CD4-positive, alpha-beta T cell treated with Interleukin-17A for 4 hours (primary cell): Measurements from ENCODE around the gene NUS1.
"Not testable (repeated sequence)": the region's sequence is repeated elsewhere in the genome, so short reads cannot be mapped to it uniquely, and the experiment has no call there.

Experiments used
- DNase-seq: peaks from one replicate; pipeline ENCODE4 v3.0.0-alpha.2; 2020; ENCODE audit warnings: mixed read lengths

Gene NUS1

DNA sequence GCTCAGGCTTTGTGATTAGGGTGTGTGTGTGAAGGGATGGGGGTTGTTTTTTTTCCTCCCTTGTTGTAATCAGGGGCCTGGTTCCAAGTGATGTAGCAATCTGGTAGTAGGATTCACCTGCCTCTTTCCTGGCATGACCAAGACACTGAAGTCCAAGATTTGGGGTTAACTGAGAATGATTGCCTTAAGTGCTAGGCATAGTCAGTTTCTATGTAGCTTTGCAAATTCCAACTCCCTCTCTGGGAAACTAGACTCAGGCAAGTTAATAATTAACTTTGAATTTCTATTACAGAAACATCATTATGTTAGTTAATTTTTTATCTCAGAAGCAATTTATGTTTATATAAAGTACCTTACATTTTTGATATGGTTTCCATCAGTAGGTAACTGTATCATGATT is 43.6 kb downstream of the NUS1 start:
- DNase-seq: no peak

DNA sequence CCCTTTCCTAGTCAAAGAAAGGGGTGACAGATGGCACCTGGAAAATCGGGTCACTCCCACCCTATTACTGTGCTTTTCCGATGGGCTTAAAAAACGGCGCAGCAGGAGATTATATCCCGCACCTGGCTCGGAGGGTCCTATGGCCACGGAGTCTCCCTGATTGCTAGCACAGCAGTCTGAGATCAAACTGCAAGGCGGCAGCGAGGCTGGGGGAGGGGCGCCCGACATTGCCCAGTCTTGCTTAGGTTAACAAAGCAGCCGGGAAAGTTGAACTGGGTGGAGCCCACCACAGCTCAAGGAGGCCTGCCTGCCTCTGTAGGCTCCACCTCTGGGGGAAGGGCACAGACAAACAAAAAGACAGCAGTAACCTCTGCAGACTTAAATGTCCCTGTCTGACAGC is 46.3 kb downstream of the NUS1 start:
- DNase-seq: not testable (repeated sequence)

DNA sequence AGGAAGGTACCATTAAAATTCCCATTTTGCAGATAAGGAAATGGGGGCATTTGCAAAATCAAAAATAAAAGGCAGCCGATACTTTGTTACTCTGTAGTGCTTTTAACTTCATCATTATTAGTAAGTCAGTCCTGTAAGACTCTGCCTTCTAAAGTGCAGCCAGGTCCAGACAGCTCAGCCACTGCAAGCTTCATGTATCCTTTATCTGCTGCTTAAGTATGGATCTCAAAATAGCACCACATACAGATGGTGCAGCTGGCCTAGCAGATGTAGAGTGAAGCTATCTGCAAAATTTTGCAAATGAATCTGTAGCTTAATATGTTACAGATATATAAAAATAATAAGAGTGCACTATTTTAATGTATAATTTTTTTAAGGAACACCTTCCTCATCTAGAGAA is 53.4 kb downstream of the NUS1 start:
- no peak for DNase-seq

DNA sequence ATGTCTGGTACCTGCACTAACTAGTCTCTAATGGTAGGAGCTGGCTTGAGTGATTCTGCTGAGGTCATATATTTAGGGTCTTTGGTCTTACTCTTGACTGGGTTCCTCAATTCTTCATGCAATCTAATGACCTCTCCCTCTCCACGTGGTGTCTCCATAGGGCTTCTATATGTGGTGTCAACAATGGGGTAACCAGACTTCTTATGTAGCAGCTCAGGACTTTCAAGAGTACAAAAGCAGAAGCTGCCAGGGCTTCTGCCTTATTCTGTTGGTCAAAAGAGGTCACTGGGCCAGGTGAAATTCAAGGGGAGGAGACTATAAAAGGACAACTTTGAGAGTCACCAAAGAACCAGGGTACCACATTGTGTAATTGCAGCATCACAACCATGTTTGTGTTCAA is 54.3 kb downstream of the NUS1 start:
- DNase-seq: no peak

DNA sequence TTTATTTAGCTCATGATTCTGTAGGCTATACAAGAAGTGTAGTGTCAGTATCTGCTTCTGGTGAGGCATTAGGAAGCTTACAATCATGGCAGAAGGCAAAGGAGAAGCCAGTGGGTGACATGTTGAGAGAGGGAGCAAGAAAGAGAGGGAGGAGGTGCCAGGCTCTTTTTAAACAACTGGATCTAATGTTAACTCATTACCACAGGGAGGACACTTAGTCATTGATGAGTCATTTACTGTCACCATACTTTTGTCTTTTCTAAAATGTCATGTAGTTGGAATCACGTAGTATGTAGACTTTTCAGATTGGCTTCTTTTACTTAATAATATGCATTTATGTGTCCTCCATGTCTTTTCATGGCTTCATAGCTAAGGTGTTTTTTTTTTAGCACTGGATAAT is 58.1 kb downstream of the NUS1 start:
- DNase-seq: no peak

DNA sequence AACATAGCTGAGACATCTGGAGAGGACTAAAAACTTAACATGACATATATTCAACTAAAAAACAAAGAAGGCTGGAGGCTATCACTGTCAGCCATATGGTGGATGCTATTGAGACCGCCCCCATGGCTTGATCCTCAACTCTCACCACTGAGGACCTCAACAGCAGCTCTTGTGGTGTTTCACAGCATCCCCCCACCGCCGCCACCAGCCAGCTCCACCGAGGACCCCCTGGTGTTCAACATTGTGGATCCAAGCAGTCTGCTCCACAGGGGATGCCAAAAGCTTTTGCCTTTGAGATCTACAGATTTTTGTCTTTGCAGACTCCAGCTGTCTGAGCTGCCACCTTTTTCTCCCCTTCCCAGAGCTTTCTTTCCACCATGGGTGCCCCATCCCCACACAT is 64.6 kb downstream of the NUS1 start:
- DNase-seq: no peak

DNA sequence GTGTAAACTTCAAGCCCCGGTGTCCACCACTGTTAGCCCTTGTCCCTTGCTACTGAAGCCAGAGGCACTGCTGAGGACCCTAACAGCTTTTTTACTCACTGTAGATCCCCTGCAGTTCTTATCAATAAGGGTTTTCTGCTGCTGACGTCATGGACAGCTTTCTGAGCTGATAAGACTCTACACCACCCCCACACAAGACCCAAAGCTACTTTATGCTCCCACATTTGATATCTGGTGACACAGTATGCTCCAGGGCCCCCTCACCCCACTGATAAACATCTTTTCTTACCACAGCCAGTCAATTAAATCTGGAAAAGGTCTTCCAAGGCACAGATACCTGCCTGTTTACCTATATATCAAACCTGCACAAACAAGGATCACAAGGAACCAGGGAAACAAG is 65.3 kb downstream of the NUS1 start:
- DNase-seq: no peak

DNA sequence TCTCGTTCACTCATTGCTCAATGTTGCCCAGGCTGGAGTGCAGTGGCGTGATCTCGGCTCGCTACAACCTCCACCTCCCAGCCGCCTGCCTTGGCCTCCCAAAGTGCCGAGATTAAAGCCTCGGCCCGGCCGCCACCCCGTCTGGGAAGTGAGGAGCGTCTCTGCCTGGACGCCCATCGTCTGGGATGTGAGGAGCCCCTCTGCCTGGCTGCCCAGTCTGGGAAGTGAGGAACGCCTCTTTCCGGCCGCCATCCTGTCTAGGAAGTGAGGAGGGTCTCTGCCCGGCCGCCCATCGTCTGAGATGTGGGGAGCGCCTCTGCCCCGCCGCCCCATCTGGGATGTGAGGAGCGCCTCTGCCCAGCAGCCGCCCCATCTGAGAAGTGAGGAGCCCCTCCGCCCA is 75.4 kb downstream of the NUS1 start:
- DNase-seq: not testable (repeated sequence)
